Liver (tissue), 3 donors: Measurements from ENCODE around the gene GULP1.

Experiments
- CTCF ChIP-seq: fragments of 150-350 bp; IDR thresholded peaks from 2 replicates; pipeline ENCODE4 v1.5.1; 2017; ENCODE audit warnings: improper control_type of control experiment, low read depth, low read length; ENCODE audit not compliant: missing input control
- FOXA1 ChIP-seq: IDR thresholded peaks from 2 replicates; pipeline ENCODE4 v1.6.1; 2016; ENCODE audit warnings: antibody characterized with exemption
- FOXA2 ChIP-seq: IDR thresholded peaks from 2 replicates; pipeline ENCODE4 v1.6.1; 2016; ENCODE audit warnings: antibody characterized with exemption
- RAD21 ChIP-seq, 2 donors: IDR thresholded peaks; 2 replicates each; pipeline ENCODE4 v1.6.1; 2016; ENCODE audit warnings: antibody characterized with exemption in 2 of 2, mild to moderate bottlenecking in 2 of 2
- SP1 ChIP-seq: IDR thresholded peaks from 2 replicates; pipeline ENCODE4 v1.6.1; 2018; ENCODE audit warnings: antibody characterized with exemption, mild to moderate bottlenecking
- TAF1 ChIP-seq: conservative IDR thresholded peaks from 2 replicates; pipeline ENCODE4 v1.6.1; 2016; ENCODE audit warnings: antibody characterized with exemption, mild to moderate bottlenecking
- YY1 ChIP-seq: IDR thresholded peaks from 2 replicates; pipeline ENCODE4 v1.6.1; 2016; ENCODE audit warnings: antibody characterized with exemption, mild to moderate bottlenecking
- ZBTB33 ChIP-seq: IDR thresholded peaks from 2 replicates; pipeline ENCODE4 v1.6.1; 2016; ENCODE audit warnings: antibody characterized with exemption
- donor health status: healthy.
- donor health status: healthy.

- no peak for TF ChIP-seq CTCF
- TF ChIP-seq SP1, result no peak
- no peak for TF ChIP-seq FOXA2
- TF ChIP-seq RAD21 (IDR thresholded peaks at IDR 0.05), result no peak
- TF ChIP-seq YY1, result no peak
- no peak for TF ChIP-seq ZBTB33
- no peak for TF ChIP-seq FOXA1
- no peak for TF ChIP-seq TAF1
Measured at GRCh38 chr2:188291142-188291616, 495 bp upstream of the GULP1 start.
